SH-SY5Y (cell line): Measurements from ENCODE around the gene ANKLE2.

Source experiments
- GATA2 ChIP-seq: IDR thresholded peaks from 2 replicates; pipeline ENCODE4 v1.6.1; 2011; ENCODE audit warnings: mild to moderate bottlenecking, low read depth, low read length
- GATA3 ChIP-seq: IDR thresholded peaks from 2 replicates; pipeline ENCODE4 v1.6.1; 2011; ENCODE audit warnings: low read depth, mild to moderate bottlenecking, low read length, moderate library complexity

- TF ChIP-seq GATA2 (no peak), GATA3 (no peak)
Measured at GRCh38 chr12:132695431-132695830, 66.2 kb downstream of the ANKLE2 start.
